ENCODE results near the gene NFS1.
"Not testable (repeated sequence)": the region's sequence is repeated elsewhere in the genome, so short reads cannot be mapped to it uniquely, and the experiment has no call there.

NFS1 gene

GRCh38 chr20:35720165-35721123 lies 21.3 kb upstream of the NFS1 start:
- peak overlapping the region; percentile 31 for H3K27ac Mint-ChIP-seq
- H3K9me3 Mint-ChIP-seq: no peaks in the 10 kb centered on the region
- ATAC-seq: no peak
- no peak for DNase-seq
- peaks cover 82% of the 10 kb centered on the region for H3K36me3 Mint-ChIP-seq (ENCODE audit: low read depth)
- H3K27me3 Mint-ChIP-seq: no peaks in the 10 kb centered on the region
- H3K4me3 Mint-ChIP-seq: no peak overlapping the region
- peaks cover 56% of the 10 kb centered on the region for H3K4me1 Mint-ChIP-seq

- Mint-ChIP-seq H3K36me3 (ENCODE audit: low read depth) (peaks cover 83% of the 10 kb centered on the region), H3K27ac (no peak overlapping the region), H3K4me1 (peaks cover 53% of the 10 kb centered on the region)
These were observed 20.6 kb upstream of the NFS1 start for GRCh38 chr20:35719717-35720116.

GRCh38 chr20:35718972-35719635 lies 20.0 kb upstream of the NFS1 start:
- Mint-ChIP-seq H3K27ac (no peak overlapping the region), H3K36me3 (ENCODE audit: low read depth) (peaks cover 81% of the 10 kb centered on the region), H3K9me3 (no peaks in the 10 kb centered on the region), H3K27me3 (no peaks in the 10 kb centered on the region), H3K4me3 (no peak overlapping the region), H3K4me1 (peaks cover 52% of the 10 kb centered on the region)
- ATAC-seq (no peak), DNase-seq (no peak)

More at GRCh38 chr20:35719717-35720116, 20.6 kb upstream of the NFS1 start:
- Mint-ChIP-seq H3K9me3 (no peaks in the 10 kb centered on the region), H3K4me3 (no peak overlapping the region), H3K27me3 (no peaks in the 10 kb centered on the region)
- DNase-seq: no peak
- ATAC-seq: no peak

- peaks cover 58% of the 10 kb centered on the region for H3K4me1 Mint-ChIP-seq
These were observed 19.2 kb upstream of the NFS1 start for GRCh38 chr20:35718321-35718720.

GRCh38 chr20:35716330-35716729 lies 17.2 kb upstream of the NFS1 start:
- Mint-ChIP-seq H3K27ac (no peak overlapping the region), H3K4me1 (peaks cover 59% of the 10 kb centered on the region), H3K4me3 (no peak overlapping the region), H3K27me3 (no peaks in the 10 kb centered on the region), H3K36me3 (ENCODE audit: low read depth) (peaks cover 77% of the 10 kb centered on the region), H3K9me3 (no peaks in the 10 kb centered on the region)
- DNase-seq (no peak), ATAC-seq (no peak)

More at GRCh38 chr20:35718321-35718720, 19.2 kb upstream of the NFS1 start:
- not testable (repeated sequence) for H3K27me3 Mint-ChIP-seq, H3K4me3 Mint-ChIP-seq, DNase-seq, H3K9me3 Mint-ChIP-seq
- peak overlapping the region; percentile 29 for H3K27ac Mint-ChIP-seq
- H3K36me3 Mint-ChIP-seq (ENCODE audit: low read depth): peaks cover 81% of the 10 kb centered on the region
- ATAC-seq: peak; percentile 18

- Mint-ChIP-seq H3K4me3 (no peak overlapping the region), H3K27ac (peak overlapping the region; percentile 63), H3K27me3 (no peaks in the 10 kb centered on the region), H3K9me3 (no peaks in the 10 kb centered on the region), H3K4me1 (peaks cover 63% of the 10 kb centered on the region), H3K36me3 (ENCODE audit: low read depth) (peaks cover 81% of the 10 kb centered on the region)
- ATAC-seq (peak; percentile 27), DNase-seq (no peak)
These were observed 16.5 kb upstream of the NFS1 start for GRCh38 chr20:35715652-35716051.

DNA sequence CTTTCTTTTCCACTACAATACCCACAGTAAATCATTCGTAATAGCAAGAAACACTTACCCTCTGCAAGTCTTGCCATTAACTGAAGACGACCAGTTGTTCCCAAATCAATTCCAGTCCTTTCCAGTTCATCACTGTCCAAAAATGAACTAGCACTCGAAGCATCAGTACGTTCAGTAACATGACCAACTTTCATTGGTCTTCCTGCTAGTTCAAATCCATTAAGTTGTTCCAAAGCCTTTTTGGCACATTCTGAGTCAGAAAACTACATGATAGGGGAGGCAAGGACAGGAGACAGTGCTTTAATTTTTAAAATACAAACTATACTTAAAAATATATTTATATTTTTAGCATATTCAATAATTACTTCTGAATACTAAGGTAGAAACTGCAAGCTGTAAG lies 15.0 kb upstream of the NFS1 start:
- Mint-ChIP-seq H3K27ac (no peak overlapping the region), H3K9me3 (no peaks in the 10 kb centered on the region), H3K4me1 (peaks cover 67% of the 10 kb centered on the region), H3K36me3 (ENCODE audit: low read depth) (peaks cover 83% of the 10 kb centered on the region), H3K4me3 (no peak overlapping the region), H3K27me3 (no peaks in the 10 kb centered on the region)
- DNase-seq (no peak), ATAC-seq (no peak)

- Mint-ChIP-seq H3K36me3 (ENCODE audit: low read depth) (peaks cover 84% of the 10 kb centered on the region), H3K4me1 (peaks cover 66% of the 10 kb centered on the region), H3K27ac (peak overlapping the region; percentile 59)
- H3K9me3 Mint-ChIP-seq, H3K4me3 Mint-ChIP-seq, ATAC-seq, H3K27me3 Mint-ChIP-seq, DNase-seq: not testable (repeated sequence)
These were observed 14.0 kb upstream of the NFS1 start for GRCh38 chr20:35713120-35713519.

- Mint-ChIP-seq H3K4me1 (peaks cover 59% of the 10 kb centered on the region), H3K27ac (peak overlapping the region; percentile 74), H3K4me3 (peak overlapping the region; percentile 16), H3K36me3 (ENCODE audit: low read depth) (peaks cover 81% of the 10 kb centered on the region), H3K27me3 (no peaks in the 10 kb centered on the region), H3K9me3 (no peaks in the 10 kb centered on the region)
- DNase-seq: no peak
- peak; percentile 46 for ATAC-seq
These were observed 12.5 kb upstream of the NFS1 start for GRCh38 chr20:35711588-35712209.

DNA sequence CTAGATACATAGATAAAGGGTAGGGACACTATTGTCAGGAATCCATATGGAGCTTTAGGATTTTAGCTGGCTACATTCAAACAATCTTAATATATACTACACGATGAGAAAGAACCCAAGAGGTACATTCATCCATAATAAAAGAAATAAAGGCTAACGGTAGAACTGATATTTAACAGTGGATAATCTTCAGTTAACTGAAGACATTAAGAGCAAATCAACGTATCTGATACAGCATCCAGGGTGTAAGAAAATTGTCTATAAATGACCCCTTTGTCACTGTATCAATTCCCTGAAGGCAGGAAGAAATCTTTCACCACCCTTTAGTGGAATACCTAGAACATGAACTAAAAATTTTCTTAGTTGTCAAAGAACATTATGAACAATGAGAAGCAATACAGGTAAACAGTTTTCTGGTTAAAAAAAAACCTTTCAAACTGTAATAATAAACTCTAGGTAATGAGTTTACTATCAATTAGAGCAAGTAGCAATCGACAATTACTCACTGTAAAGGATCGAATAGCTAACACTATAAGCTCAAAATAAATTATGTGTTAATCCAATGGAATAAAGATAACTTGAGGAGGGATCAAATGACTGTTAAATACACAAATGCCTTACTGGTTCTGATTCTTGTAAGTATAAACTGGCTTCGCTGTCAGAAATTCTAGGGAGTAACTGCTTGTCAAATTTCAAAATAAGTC lies 11.9 kb upstream of the NFS1 start:
- H3K36me3 Mint-ChIP-seq (ENCODE audit: low read depth): peaks cover 81% of the 10 kb centered on the region
- H3K9me3 Mint-ChIP-seq: no peaks in the 10 kb centered on the region
- no peaks in the 10 kb centered on the region for H3K27me3 Mint-ChIP-seq
- H3K27ac Mint-ChIP-seq: peak overlapping the region; percentile 74
- peaks cover 56% of the 10 kb centered on the region for H3K4me1 Mint-ChIP-seq
- no peak overlapping the region for H3K4me3 Mint-ChIP-seq
- ATAC-seq: no peak
- DNase-seq: no peak

DNA sequence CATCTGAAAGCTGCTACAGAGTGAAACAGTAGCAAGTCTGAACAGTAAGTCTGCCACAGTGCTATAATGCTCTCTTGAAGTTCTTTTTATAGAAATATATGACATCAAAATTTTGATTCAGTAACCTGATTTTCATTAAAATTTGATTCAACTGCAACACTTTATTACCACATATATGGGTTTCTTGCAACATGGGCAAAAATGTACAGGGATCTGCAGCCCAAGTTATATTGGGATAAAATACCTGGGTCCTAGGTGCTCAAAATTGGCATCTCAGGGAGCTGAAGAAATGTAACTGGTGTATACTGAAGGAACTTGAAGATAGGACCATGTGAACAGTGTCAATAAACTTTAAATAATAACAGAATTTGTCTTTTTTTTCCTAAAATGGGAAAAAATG lies 10.9 kb upstream of the NFS1 start:
- ATAC-seq (no peak), DNase-seq (no peak)
- no peaks in the 10 kb centered on the region for H3K27me3 Mint-ChIP-seq
- peaks cover 49% of the 10 kb centered on the region for H3K4me1 Mint-ChIP-seq
- no peak overlapping the region for H3K27ac Mint-ChIP-seq
- H3K36me3 Mint-ChIP-seq (ENCODE audit: low read depth): peaks cover 82% of the 10 kb centered on the region
- H3K9me3 Mint-ChIP-seq: no peaks in the 10 kb centered on the region
- no peak overlapping the region for H3K4me3 Mint-ChIP-seq

DNA sequence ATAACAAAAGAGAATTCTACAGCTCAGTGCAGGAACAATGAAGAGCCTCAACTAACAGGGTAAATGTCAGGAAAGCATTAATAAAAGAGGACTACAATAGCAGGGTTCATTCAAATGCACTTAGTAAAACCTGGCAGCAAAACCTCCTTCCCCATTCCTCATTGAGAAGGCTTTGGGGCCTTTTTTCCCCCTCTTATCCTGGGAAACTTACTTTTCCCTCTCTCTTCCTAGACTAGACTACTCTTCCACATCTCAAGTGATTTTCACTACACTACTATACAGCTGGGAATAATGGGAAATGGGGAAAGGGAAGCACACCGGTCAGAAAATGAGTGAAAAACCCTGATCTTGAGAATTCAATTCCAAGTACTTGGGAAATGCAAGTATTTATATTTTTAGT lies 10.1 kb upstream of the NFS1 start:
- H3K4me3 Mint-ChIP-seq: no peak overlapping the region
- peaks cover 48% of the 10 kb centered on the region for H3K4me1 Mint-ChIP-seq
- peak overlapping the region; percentile 80 for H3K27ac Mint-ChIP-seq
- H3K9me3 Mint-ChIP-seq: no peaks in the 10 kb centered on the region
- no peak for ATAC-seq
- DNase-seq: no peak
- peaks cover 83% of the 10 kb centered on the region for H3K36me3 Mint-ChIP-seq (ENCODE audit: low read depth)
- H3K27me3 Mint-ChIP-seq: no peaks in the 10 kb centered on the region

- Mint-ChIP-seq H3K27me3 (no peaks in the 10 kb centered on the region), H3K27ac (peak overlapping the region; percentile 80), H3K9me3 (no peaks in the 10 kb centered on the region), H3K4me1 (peaks cover 44% of the 10 kb centered on the region), H3K36me3 (ENCODE audit: low read depth) (peaks cover 84% of the 10 kb centered on the region), H3K4me3 (no peak overlapping the region)
- ATAC-seq (no peak), DNase-seq (no peak)
These were observed 9.3 kb upstream of the NFS1 start for GRCh38 chr20:35708502-35708901.

All from activated naive CD8-positive, alpha-beta T cell treated with anti-CD3 and anti-CD28 coated beads, Interleukin-2, amount 50 U/mL, for 24 hours (primary cell).